Large intestine (tissue), 3 donors: Measurements from ENCODE around the gene DBNDD1. TPM values are rescaled to one million over a fixed set of nuclear protein-coding genes. Genes with fewer than 3 reads are reported as not detected.
A peak's percentile ranks its signal among the peaks of the same experiment; 100 is the strongest.
"Not testable (repeated sequence)": the region's sequence is repeated elsewhere in the genome, so short reads cannot be mapped to it uniquely, and the experiment has no call there.

Experiments
- DNase-seq, 2 donors: peaks; one replicate each; pipeline versions ENCODE4 v3.0.0 to v3.0.0-alpha.2; 2013
- H3K27ac ChIP-seq: one replicate; pipeline ENCODE4 v1.5.1; 2013; ENCODE audit warnings: low read length
- H3K27me3 ChIP-seq: 2 replicates; pipeline ENCODE4 v1.6.1; 2013; ENCODE audit warnings: low read length; ENCODE audit not compliant: control insufficient read depth, insufficient read depth
- H3K36me3 ChIP-seq: 2 replicates; pipeline ENCODE4 v1.6.1; 2013; ENCODE audit warnings: low read length; ENCODE audit not compliant: control insufficient read depth, insufficient read depth
- H3K4me1 ChIP-seq: one replicate; pipeline ENCODE4 v1.6.1; 2013; ENCODE audit warnings: low read length; ENCODE audit not compliant: control insufficient read depth, insufficient read depth
- H3K4me3 ChIP-seq: one replicate; pipeline ENCODE4 v1.5.1; 2013; ENCODE audit warnings: low read length
- H3K9me3 ChIP-seq: one replicate; pipeline ENCODE4 v1.6.1; 2013; ENCODE audit warnings: mild to moderate bottlenecking, low read depth, low read length, moderate library complexity; ENCODE audit not compliant: control insufficient read depth
- WGBS: methylation state at CpG from one replicate; pipeline ENCODE4 v1.1.5; 2013; ENCODE audit warnings: low lambda C conversion rate; ENCODE audit not compliant: insufficient coverage; 5-methylcytosine and 5-hydroxymethylcytosine counted together
- polyA plus RNA-seq: library from polyadenylated mRNA; unstranded; fragments of 120-200 nt; gene quantifications from one replicate; pipeline ENCODE4 v1.2.1, GENCODE V29; 2013

Gene DBNDD1
- polyA plus RNA-seq, 1 donor: 9.5 TPM

GRCh38 chr16:89972244-89973234 lies 46.7 kb downstream of the DBNDD1 start:
- H3K4me1 ChIP-seq: peaks cover 30% of the 10 kb centered on the region
- peak overlapping the region; percentile 75 for H3K27ac ChIP-seq

GRCh38 chr16:89971495-89972243 lies 47.6 kb downstream of the DBNDD1 start:
- Histone ChIP-seq H3K4me3 (peak overlapping the region; percentile 65), H3K9me3 (peaks cover 16% of the 10 kb centered on the region), H3K4me1 (peaks cover 30% of the 10 kb centered on the region), H3K36me3 (peaks cover 2% of the 10 kb centered on the region), H3K27ac (peak overlapping the region; percentile 54), H3K27me3 (no peaks in the 10 kb centered on the region)
- no CpG with 5 or more reads among the region's 42 CpGs for WGBS
- no peak for DNase-seq

More at GRCh38 chr16:89972244-89973234, 46.7 kb downstream of the DBNDD1 start:
- Histone ChIP-seq H3K36me3 (peaks cover 2% of the 10 kb centered on the region), H3K4me3 (peak overlapping the region; percentile 65), H3K9me3 (peaks cover 16% of the 10 kb centered on the region), H3K27me3 (no peaks in the 10 kb centered on the region)
- no CpG with 5 or more reads among the region's 104 CpGs for WGBS
- peak; percentile 95 for DNase-seq

- Histone ChIP-seq H3K36me3 (peaks cover 2% of the 10 kb centered on the region), H3K9me3 (peaks cover 16% of the 10 kb centered on the region), H3K27ac (no peak overlapping the region), H3K4me3 (no peak overlapping the region), H3K27me3 (no peaks in the 10 kb centered on the region), H3K4me1 (peaks cover 22% of the 10 kb centered on the region)
- DNase-seq: no peak
- WGBS: 100% methylated on average over 1 of the region's 6 CpGs
These were observed 49.4 kb downstream of the DBNDD1 start for GRCh38 chr16:89969741-89970410.

GRCh38 chr16:89968074-89968473 lies 51.2 kb downstream of the DBNDD1 start:
- 100% methylated on average over 1 of the region's 11 CpGs for WGBS
- H3K27me3 ChIP-seq: not testable (repeated sequence)

GRCh38 chr16:89967436-89967835 lies 51.8 kb downstream of the DBNDD1 start:
- 80% methylated on average over 1 of the region's 5 CpGs for WGBS
- not testable (repeated sequence) for DNase-seq, H3K27me3 ChIP-seq, H3K4me3 ChIP-seq, H3K27ac ChIP-seq, H3K4me1 ChIP-seq
- Histone ChIP-seq H3K9me3 (peaks cover 16% of the 10 kb centered on the region), H3K36me3 (peaks cover 15% of the 10 kb centered on the region)

More at GRCh38 chr16:89968074-89968473, 51.2 kb downstream of the DBNDD1 start:
- DNase-seq, H3K4me3 ChIP-seq, H3K27ac ChIP-seq, H3K4me1 ChIP-seq: not testable (repeated sequence)
- H3K36me3 ChIP-seq: peaks cover 13% of the 10 kb centered on the region
- peaks cover 16% of the 10 kb centered on the region for H3K9me3 ChIP-seq

- Histone ChIP-seq H3K4me1 (peaks cover 8% of the 10 kb centered on the region), H3K4me3 (no peak overlapping the region), H3K9me3 (peaks cover 12% of the 10 kb centered on the region), H3K36me3 (peaks cover 15% of the 10 kb centered on the region), H3K27ac (no peak overlapping the region), H3K27me3 (no peaks in the 10 kb centered on the region)
- no peak for DNase-seq
- WGBS: no CpG with 5 or more reads among the region's 9 CpGs
These were observed 52.5 kb downstream of the DBNDD1 start for GRCh38 chr16:89966756-89967155.

- no peak overlapping the region for H3K4me3 ChIP-seq
- no peaks in the 10 kb centered on the region for H3K4me1 ChIP-seq
- H3K9me3 ChIP-seq: peaks cover under 1% of the 10 kb centered on the region
- no CpG with 5 or more reads among the region's 30 CpGs for WGBS
- H3K36me3 ChIP-seq: peaks cover 18% of the 10 kb centered on the region
- H3K27me3 ChIP-seq: no peaks in the 10 kb centered on the region
- no peak for DNase-seq
- no peak overlapping the region for H3K27ac ChIP-seq
These were observed 53.6 kb downstream of the DBNDD1 start for GRCh38 chr16:89965447-89966225.

- WGBS: no CpG with 5 or more reads among the region's 25 CpGs
- DNase-seq: no peak
- H3K36me3 ChIP-seq: peaks cover 23% of the 10 kb centered on the region
- H3K27ac ChIP-seq: no peak overlapping the region
- no peaks in the 10 kb centered on the region for H3K27me3 ChIP-seq
- H3K9me3 ChIP-seq: no peaks in the 10 kb centered on the region
- H3K4me3 ChIP-seq: no peak overlapping the region
- no peaks in the 10 kb centered on the region for H3K4me1 ChIP-seq
These were observed 55.1 kb downstream of the DBNDD1 start for GRCh38 chr16:89964201-89964600.

GRCh38 chr16:89962754-89963498 lies 56.3 kb downstream of the DBNDD1 start:
- no peak overlapping the region for H3K4me3 ChIP-seq
- H3K36me3 ChIP-seq: peaks cover 35% of the 10 kb centered on the region
- H3K27ac ChIP-seq: no peak overlapping the region
- WGBS: 100% methylated on average over 1 of the region's 26 CpGs
- no peaks in the 10 kb centered on the region for H3K4me1 ChIP-seq
- no peaks in the 10 kb centered on the region for H3K9me3 ChIP-seq
- DNase-seq: no peak
- H3K27me3 ChIP-seq: no peaks in the 10 kb centered on the region
